Fibroblast of skin of left quadriceps (primary cell): ENCODE measurements around the gene NT5C1B.

Experiments used
- DNase-seq, 2 experiments: peaks; one replicate each; pipeline ENCODE4 v3.0.0-alpha.2; 2013; ENCODE audit warnings: low read depth in 2 of 2

The NT5C1B gene

GRCh38 chr2:18551169-18551568 lies 38.2 kb downstream of the NT5C1B start:
- DNase-seq = no peak

- no peak for DNase-seq
These were observed 38.9 kb downstream of the NT5C1B start for GRCh38 chr2:18550433-18550832.

GRCh38 chr2:18549083-18549482 lies 40.3 kb downstream of the NT5C1B start:
- no peak for DNase-seq

- no peak for DNase-seq
These were observed 40.7 kb downstream of the NT5C1B start for GRCh38 chr2:18548621-18549020.

GRCh38 chr2:18546567-18546966 lies 42.8 kb downstream of the NT5C1B start:
- no peak for DNase-seq

GRCh38 chr2:18545384-18545783 lies 44.0 kb downstream of the NT5C1B start:
- no peak for DNase-seq

GRCh38 chr2:18544171-18544570 lies 45.2 kb downstream of the NT5C1B start:
- DNase-seq = no peak

GRCh38 chr2:18540872-18541271 lies 48.5 kb downstream of the NT5C1B start:
- no peak for DNase-seq

- DNase-seq = no peak
These were observed 52.7 kb downstream of the NT5C1B start for GRCh38 chr2:18536697-18537096.

GRCh38 chr2:18536100-18536499 lies 53.3 kb downstream of the NT5C1B start:
- DNase-seq = peak in 1 of 2 experiments; percentile 51

- no peak for DNase-seq
These were observed 58.2 kb downstream of the NT5C1B start for GRCh38 chr2:18531194-18531593.

GRCh38 chr2:18527822-18528221 lies 61.5 kb downstream of the NT5C1B start:
- DNase-seq = no peak

- no peak for DNase-seq
These were observed 62.0 kb downstream of the NT5C1B start for GRCh38 chr2:18527326-18527725.

GRCh38 chr2:18526429-18526828 lies 62.9 kb downstream of the NT5C1B start:
- no peak for DNase-seq

GRCh38 chr2:18525852-18526251 lies 63.5 kb downstream of the NT5C1B start:
- no peak for DNase-seq

- DNase-seq = no peak
These were observed 64.1 kb downstream of the NT5C1B start for GRCh38 chr2:18525236-18525635.

- DNase-seq = no peak
These were observed 66.8 kb downstream of the NT5C1B start for GRCh38 chr2:18522484-18523146.

- peak; percentile 67 to 69 for DNase-seq
These were observed 68.6 kb downstream of the NT5C1B start for GRCh38 chr2:18520451-18521425.

- no peak for DNase-seq
These were observed 69.4 kb downstream of the NT5C1B start for GRCh38 chr2:18519914-18520450.

GRCh38 chr2:18518116-18519111 lies 71.0 kb downstream of the NT5C1B start:
- peak; percentile 39 to 47 for DNase-seq

- DNase-seq = no peak
These were observed 72.0 kb downstream of the NT5C1B start for GRCh38 chr2:18517386-18517785.
